ENCODE data around the gene DUOX2. TPM values are rescaled to one million over a fixed set of nuclear protein-coding genes. Genes with fewer than 3 reads are reported as not detected.

Gene DUOX2
- total and polyA plus RNA-seq, 5 donors, result 0.39 to 0.63 (median 0.41) TPM

DNA sequence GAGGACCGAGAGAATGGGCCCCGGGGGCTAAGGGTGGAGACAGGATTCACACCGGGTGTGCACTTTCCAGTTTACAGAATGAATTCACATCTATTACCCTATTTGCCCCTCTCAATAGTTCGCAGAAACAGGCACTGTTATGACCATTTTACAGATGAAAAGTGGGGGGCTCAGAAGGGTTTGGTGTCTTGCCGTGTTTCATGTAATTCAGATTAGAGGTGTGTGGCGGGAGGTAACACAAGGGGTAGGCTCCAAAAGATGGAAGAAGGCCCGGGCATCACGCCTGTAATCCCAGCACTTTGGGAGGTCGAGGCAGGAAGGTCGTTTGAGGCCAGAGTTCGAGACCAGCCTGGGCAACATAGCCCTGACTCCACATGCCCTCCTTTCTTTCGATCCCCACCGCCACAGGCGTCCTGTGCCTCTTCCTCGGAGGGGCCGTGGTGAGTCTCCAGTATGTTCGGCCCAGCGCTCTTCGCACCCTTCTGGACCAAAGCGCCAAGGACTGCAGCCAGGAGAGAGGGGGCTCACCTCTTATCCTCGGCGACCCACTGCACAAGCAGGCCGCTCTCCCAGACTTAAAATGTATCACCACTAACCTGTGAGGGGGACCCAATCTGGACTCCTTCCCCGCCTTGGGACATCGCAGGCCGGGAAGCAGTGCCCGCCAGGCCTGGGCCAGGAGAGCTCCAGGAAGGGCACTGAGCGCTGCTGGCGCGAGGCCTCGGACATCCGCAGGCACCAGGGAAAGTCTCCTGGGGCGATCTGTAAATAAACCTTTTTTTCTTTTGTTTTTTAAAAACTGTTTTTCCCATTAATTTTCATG lies 3.5 kb upstream of the DUOX2 start:
- peak in 1 of 3 donors; percentile 48 for DNase-seq
- Histone ChIP-seq H3K4me3 (ENCODE audit: low read length) (no peak overlapping the region), H3K4me1 (ENCODE audit: control insufficient read depth, insufficient read depth, low read length) (no peaks in the 10 kb centered on the region), H3K27me3 (ENCODE audit: control insufficient read depth, insufficient read depth) (no peaks in the 10 kb centered on the region), H3K27ac (ENCODE audit: low read length) (no peak overlapping the region), H3K9me3 (ENCODE audit: control insufficient read depth, low read length) (no peaks in the 10 kb centered on the region)
- peak; percentile 28 to 46 for ATAC-seq
- intact Hi-C loops (cut with DNase I), result loop anchor here in 2 of 4 donors (10.0 kb wide), 2 partner anchors 83 to 143 kb away; no protein-coding TSS in a partner anchor
- WGBS, result 41% methylated on average over 33 of the region's 33 CpGs

DNA sequence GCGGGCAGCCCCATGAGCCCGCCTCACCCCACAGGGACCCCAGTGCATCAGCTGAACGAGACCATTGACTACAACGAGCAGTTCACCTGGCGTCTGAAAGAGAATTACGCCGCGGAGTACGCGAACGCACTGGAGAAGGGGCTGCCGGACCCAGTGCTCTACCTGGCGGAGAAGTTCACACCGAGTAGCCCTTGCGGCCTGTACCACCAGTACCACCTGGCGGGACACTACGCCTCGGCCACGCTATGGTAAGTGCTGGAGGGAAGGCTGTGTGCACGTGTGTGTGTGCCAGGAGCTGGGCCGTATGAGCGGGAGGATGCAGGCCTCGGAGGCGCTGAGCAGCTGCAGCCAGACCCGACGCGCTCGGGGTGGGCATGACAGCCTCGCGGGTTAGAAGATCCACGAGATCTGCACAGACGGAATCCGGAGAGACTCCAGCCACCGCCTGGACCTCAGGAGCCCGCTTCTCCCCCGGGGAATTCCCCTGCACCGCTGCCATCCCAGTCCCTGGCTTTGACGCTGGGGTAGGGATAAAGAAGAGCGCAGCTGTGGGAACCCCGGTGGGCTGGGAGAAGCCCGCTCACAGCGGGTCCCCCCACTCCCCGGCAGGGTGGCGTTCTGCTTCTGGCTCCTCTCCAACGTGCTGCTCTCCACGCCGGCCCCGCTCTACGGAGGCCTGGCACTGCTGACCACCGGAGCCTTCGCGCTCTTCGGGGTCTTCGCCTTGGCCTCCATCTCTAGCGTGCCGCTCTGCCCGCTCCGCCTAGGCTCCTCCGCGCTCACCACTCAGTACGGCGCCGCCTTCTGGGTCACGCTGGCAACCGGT lies 2.7 kb upstream of the DUOX2 start:
- DNase-seq, result peak in 1 of 3 donors; percentile 54
- Histone ChIP-seq H3K9me3 (ENCODE audit: control insufficient read depth, low read length) (no peaks in the 10 kb centered on the region), H3K4me1 (ENCODE audit: control insufficient read depth, insufficient read depth, low read length) (no peaks in the 10 kb centered on the region), H3K27me3 (ENCODE audit: control insufficient read depth, insufficient read depth) (no peaks in the 10 kb centered on the region), H3K27ac (ENCODE audit: low read length) (no peak overlapping the region), H3K4me3 (ENCODE audit: low read length) (no peak overlapping the region)
- ATAC-seq, result peak in 1 of 2 donors; percentile 13
- intact Hi-C loops (cut with DNase I), result loop anchor here in 2 of 4 donors (10.0 kb wide), 2 partner anchors 82 to 142 kb away; no protein-coding TSS in a partner anchor
- 29% methylated on average over 65 of the region's 65 CpGs for WGBS

DNA sequence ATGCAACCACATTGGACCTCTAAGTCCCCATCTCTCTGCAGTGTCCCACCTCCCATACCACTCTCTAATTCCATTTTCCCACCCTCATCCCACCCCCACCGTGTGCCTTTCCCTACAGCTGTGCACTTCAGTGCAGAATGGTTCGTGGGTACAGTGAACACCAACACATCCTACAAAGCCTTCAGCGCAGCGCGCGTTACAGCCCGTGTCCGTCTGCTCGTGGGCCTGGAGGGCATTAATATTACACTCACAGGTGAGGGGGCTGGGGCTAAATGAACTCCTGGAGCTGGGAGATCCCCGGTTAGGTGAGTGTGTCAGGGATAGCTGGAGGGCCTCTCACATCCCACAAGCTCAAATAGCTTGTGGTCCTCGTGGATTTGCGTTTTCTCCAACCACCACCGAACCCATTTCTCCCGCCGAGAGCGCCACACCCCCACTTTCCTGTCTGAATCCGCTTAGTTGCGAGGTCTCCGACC lies 2.1 kb upstream of the DUOX2 start:
- no peaks in the 10 kb centered on the region for H3K4me1 ChIP-seq (ENCODE audit: control insufficient read depth, insufficient read depth, low read length)
- 37% methylated on average over 19 of the region's 19 CpGs for WGBS
- H3K27me3 ChIP-seq (ENCODE audit: control insufficient read depth, insufficient read depth), result no peaks in the 10 kb centered on the region
- intact Hi-C loops (cut with DNase I), result loop anchor here in 2 of 4 donors (10.0 kb wide), 2 partner anchors 81 to 141 kb away; no protein-coding TSS in a partner anchor
- DNase-seq (peak in 1 of 3 donors; percentile 11), ATAC-seq (no peak)
- no peak overlapping the region for H3K4me3 ChIP-seq (ENCODE audit: low read length)
- H3K27ac ChIP-seq (ENCODE audit: low read length), result no peak overlapping the region
- H3K9me3 ChIP-seq (ENCODE audit: control insufficient read depth, low read length), result no peaks in the 10 kb centered on the region

DNA sequence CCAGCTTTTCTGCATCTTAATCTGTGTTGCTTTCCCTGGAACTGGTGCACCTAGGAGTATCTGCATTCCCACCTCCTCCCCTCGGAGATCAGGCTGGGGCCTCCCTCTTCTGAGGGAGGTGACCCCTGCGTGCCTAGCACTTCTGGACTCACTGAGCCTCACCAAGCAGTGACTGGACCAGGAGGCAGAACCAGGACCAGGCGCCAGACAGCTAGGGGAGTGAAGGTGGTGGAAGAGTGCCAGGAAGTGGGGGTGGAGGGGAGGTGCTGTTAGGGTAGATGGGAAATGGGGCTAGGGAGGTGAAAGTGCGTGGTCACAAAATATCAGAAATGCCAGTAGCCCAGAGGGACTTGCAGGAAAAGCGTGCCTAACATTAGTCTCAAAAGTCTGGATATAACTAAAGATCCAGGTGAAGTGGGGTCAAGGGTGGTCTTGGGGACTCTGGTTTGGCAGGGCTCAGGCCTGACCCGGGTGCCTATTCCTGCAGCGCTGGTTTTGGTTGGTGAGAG lies 1.4 kb upstream of the DUOX2 start:
- intact Hi-C loops (cut with DNase I), result loop anchor here in 2 of 4 donors (10.0 kb wide), 2 partner anchors 81 to 141 kb away; no protein-coding TSS in a partner anchor
- H3K4me1 ChIP-seq (ENCODE audit: control insufficient read depth, insufficient read depth, low read length), result no peaks in the 10 kb centered on the region

DNA sequence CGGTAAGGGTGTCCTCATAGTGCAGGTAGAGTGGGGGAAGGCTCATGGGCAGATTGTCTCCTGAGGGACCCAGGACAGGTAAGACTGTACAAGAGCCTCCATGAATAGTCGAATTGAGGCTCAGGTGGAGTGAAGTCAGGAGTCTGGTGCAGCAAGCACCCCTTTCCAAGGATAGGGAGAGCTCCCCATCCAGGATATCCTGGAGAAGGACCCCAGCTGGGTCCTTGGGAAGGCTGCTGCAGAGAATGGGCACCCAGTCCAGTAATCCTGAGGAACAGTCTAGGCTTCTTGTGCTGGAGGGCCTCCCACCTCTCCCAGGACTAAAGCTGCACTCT lies 746 bp upstream of the DUOX2 start:
- H3K9me3 ChIP-seq (ENCODE audit: control insufficient read depth, low read length), result no peaks in the 10 kb centered on the region
- ATAC-seq, result no peak
- H3K27ac ChIP-seq (ENCODE audit: low read length), result no peak overlapping the region
- no peaks in the 10 kb centered on the region for H3K27me3 ChIP-seq (ENCODE audit: control insufficient read depth, insufficient read depth)
- WGBS, result 7% methylated on average over 2 of the region's 2 CpGs
- intact Hi-C loops (cut with DNase I), result loop anchor here in 2 of 4 donors (10.0 kb wide), 2 partner anchors 80 to 140 kb away; no protein-coding TSS in a partner anchor
- no peaks in the 10 kb centered on the region for H3K4me1 ChIP-seq (ENCODE audit: control insufficient read depth, insufficient read depth, low read length)
- DNase-seq, result peak in 1 of 3 donors; percentile 15
- no peak overlapping the region for H3K4me3 ChIP-seq (ENCODE audit: low read length)

More for the DNA sequence above, 1.4 kb upstream of the DUOX2 start:
- no peak overlapping the region for H3K27ac ChIP-seq (ENCODE audit: low read length)
- H3K4me3 ChIP-seq (ENCODE audit: low read length), result no peak overlapping the region
- no peaks in the 10 kb centered on the region for H3K27me3 ChIP-seq (ENCODE audit: control insufficient read depth, insufficient read depth)
- 66% methylated on average over 7 of the region's 7 CpGs for WGBS
- no peak for ATAC-seq
- no peaks in the 10 kb centered on the region for H3K9me3 ChIP-seq (ENCODE audit: control insufficient read depth, low read length)
- peak in 1 of 3 donors; percentile 15 for DNase-seq

DNA sequence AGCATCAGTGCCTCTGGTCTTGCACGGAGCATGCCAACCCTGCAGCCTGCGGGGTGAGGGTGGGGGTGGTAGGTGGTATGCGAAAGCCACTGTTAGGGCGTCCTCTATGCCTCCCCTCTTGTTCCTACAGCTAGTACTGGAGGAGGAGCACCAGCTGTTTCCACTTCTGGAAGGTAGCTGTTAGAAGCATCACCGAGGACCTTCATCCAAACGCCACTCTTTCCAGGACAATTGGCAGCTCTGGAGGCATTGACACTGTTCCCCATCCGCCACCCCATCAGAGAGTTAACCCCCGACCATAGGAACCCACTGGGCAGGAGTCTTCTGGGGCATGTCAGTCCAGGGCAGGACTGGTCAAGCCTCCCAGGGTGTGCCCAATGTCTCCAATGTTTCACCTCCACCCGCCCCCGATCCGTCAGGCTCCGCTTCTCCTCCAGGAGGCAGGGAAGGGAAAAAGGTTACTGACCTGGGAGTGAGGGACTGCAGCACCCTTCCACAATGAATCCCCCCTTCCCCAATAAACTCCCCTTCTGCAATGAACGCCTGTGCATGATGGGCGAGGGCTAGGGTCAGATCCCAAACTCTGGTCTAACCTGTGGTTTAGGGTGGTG lies 487 bp downstream of the DUOX2 start:
- no peaks in the 10 kb centered on the region for H3K4me1 ChIP-seq (ENCODE audit: control insufficient read depth, insufficient read depth, low read length)
- intact Hi-C loops (cut with DNase I), result loop anchor here in 2 of 4 donors (10.0 kb wide), 2 partner anchors 79 to 139 kb away; no protein-coding TSS in a partner anchor

DNA sequence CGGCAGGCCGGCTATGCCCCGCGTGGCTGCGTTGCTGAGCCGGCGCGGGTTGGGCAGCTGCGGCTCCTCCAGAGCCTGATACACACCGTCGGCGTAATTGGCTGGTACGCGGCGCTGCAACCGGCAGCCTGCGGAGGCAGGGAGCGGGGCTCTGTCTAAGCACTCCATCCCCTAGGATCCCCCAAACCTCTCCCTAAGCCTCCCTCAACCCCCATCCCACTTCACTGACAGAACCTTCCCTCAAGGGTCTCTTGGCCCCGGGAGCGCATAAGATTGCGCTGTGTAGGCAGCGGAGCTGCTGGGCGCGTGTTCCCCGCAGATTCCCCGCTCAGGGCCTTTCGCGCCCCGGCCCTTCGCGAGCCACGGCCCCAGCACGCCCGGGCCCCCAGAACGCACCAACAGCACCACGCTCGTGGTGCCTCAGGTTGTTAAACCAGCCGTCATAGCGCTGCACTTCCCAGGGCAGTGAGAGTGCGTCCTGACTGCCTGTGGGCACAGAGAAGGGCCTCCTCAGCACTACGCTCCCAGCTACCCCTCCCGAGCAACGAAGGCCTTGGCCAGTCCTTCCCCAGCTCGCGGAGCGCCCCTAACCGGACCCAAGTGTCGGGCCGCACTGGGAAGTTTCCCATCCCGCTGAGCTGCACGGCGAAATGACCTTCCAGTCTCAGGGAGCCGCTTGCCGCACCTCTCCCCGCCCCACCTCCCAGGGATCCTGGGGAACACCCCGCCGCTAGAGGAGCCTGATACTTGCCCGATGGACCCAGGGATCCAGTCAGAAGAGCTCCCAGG lies 1.2 kb downstream of the DUOX2 start:
- intact Hi-C loops (cut with DNase I), result loop anchor here in 2 of 4 donors (10.0 kb wide), 2 partner anchors 78 to 138 kb away; no protein-coding TSS in a partner anchor

More for the DNA sequence above, 487 bp downstream of the DUOX2 start:
- Histone ChIP-seq H3K4me3 (ENCODE audit: low read length) (no peak overlapping the region), H3K27ac (ENCODE audit: low read length) (no peak overlapping the region), H3K27me3 (ENCODE audit: control insufficient read depth, insufficient read depth) (no peaks in the 10 kb centered on the region), H3K9me3 (ENCODE audit: control insufficient read depth, low read length) (no peaks in the 10 kb centered on the region)
- no peak for ATAC-seq
- 19% methylated on average over 14 of the region's 14 CpGs for WGBS
- peak in 1 of 3 donors; percentile 21 for DNase-seq

DNA sequence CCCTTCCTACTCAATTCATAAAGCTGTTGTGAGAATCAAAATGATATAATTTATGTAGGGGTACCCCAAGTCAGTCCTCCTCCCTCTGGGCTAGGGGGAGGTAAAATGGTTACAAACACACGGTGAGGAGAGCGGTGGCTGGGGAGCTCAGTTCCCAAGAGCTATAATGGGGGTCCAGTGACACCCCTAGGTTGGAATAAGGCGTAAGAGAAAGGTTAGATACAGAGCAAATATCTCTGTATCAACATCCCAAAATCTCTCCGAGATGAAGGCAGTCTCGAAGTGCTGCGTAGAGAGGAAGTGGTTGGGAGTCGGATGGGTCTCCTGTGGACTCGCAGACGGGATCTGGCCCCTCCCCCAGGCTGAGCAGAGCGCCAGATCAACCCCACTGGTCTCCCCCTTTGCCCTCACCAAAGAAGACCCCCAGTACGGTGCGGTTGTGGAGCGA lies 1.8 kb downstream of the DUOX2 start:
- Histone ChIP-seq H3K4me1 (ENCODE audit: control insufficient read depth, insufficient read depth, low read length) (no peaks in the 10 kb centered on the region), H3K9me3 (ENCODE audit: control insufficient read depth, low read length) (no peaks in the 10 kb centered on the region), H3K27me3 (ENCODE audit: control insufficient read depth, insufficient read depth) (no peaks in the 10 kb centered on the region), H3K4me3 (ENCODE audit: low read length) (no peak overlapping the region), H3K27ac (ENCODE audit: low read length) (no peak overlapping the region)
- 14% methylated on average over 13 of the region's 13 CpGs for WGBS
- no peak for DNase-seq
- intact Hi-C loops (cut with DNase I), result loop anchor here in 2 of 4 donors (10.0 kb wide), 2 partner anchors 77 to 137 kb away; no protein-coding TSS in a partner anchor
- no peak for ATAC-seq

More for the DNA sequence above, 1.2 kb downstream of the DUOX2 start:
- DNase-seq (peak in 1 of 3 donors; percentile 45), ATAC-seq (no peak)
- Histone ChIP-seq H3K27me3 (ENCODE audit: control insufficient read depth, insufficient read depth) (no peaks in the 10 kb centered on the region), H3K4me1 (ENCODE audit: control insufficient read depth, insufficient read depth, low read length) (no peaks in the 10 kb centered on the region), H3K4me3 (ENCODE audit: low read length) (no peak overlapping the region), H3K27ac (ENCODE audit: low read length) (no peak overlapping the region), H3K9me3 (ENCODE audit: control insufficient read depth, low read length) (no peaks in the 10 kb centered on the region)
- 2% methylated on average over 58 of the region's 58 CpGs for WGBS

DNA sequence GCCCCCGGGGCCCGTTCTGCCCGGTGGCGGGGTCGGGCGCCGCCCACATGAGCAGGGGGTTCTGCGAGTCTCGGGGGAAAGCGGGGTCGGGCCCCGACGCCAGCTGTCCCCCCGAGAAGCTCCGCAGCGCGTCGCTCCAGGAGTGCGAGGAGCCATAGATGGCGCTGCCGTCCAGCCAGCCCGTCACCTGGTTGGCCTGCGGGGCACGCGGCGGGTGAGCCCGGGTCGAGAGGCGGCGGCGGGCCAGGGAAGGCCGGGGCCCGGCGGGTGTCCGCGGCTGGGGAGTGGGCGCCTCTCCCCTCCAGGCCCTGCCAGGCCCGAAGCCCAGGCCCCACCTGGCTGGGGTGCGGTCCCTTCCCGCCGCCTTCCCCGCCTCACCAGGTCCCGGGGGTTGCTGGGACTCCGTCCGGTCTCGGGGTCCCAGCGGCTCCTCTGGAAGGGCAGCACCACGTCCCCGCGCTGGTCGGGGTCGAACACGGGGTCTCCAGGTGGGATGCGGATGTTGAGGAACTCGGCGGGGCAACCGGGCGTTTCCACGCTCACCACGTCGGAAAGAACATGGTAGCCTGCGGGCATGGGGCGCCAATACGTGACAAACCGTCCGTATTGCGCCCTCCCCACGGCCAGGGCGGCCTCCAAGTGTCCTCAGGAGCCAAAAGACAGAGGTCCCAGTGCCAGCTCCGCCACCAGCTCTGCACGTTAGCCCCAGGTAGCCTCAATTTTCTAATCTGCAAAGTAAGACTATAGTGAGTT lies 2.4 kb downstream of the DUOX2 start:
- Histone ChIP-seq H3K9me3 (ENCODE audit: control insufficient read depth, low read length) (no peaks in the 10 kb centered on the region), H3K27ac (ENCODE audit: low read length) (no peak overlapping the region), H3K4me3 (ENCODE audit: low read length) (no peak overlapping the region), H3K4me1 (ENCODE audit: control insufficient read depth, insufficient read depth, low read length) (no peaks in the 10 kb centered on the region), H3K27me3 (ENCODE audit: control insufficient read depth, insufficient read depth) (no peaks in the 10 kb centered on the region)
- intact Hi-C loops (cut with DNase I), result loop anchor here in 2 of 4 donors (10.0 kb wide), 2 partner anchors 77 to 137 kb away; no protein-coding TSS in a partner anchor
- 22% methylated on average over 64 of the region's 71 CpGs for WGBS
- ATAC-seq (no peak), DNase-seq (peak in 1 of 3 donors; percentile 47)
